A549 (cell line): ENCODE measurements around the gene ZNF346.

Source experiments
- CTCF ChIP-seq: fragments of >200 bp; sonication (Bioruptor Twin); formaldehyde crosslinking; IDR thresholded peaks from 3 replicates; pipeline ENCODE4 v1.5.1; 2016
- EP300 ChIP-seq, 2 experiments: fragments of >200 bp; sonication (Bioruptor Twin); formaldehyde crosslinking; IDR thresholded peaks; 2 replicates in 1 of 2; 3 replicates in 1 of 2; pipeline ENCODE4 v1.6.1; 2016 to 2017
- HEYL ChIP-seq: fragments of 250-450 bp; sonication (Bioruptor Pico); IDR thresholded peaks from 2 replicates; pipeline ENCODE4 v1.8.0; 2021; ENCODE audit warnings: mild to moderate bottlenecking, moderate library complexity
- KDM5A ChIP-seq: fragments of 200-600 bp; sonication (generic); IDR thresholded peaks from 2 replicates; pipeline ENCODE4 v1.6.1; 2016; ENCODE audit warnings: antibody characterized with exemption, mild to moderate bottlenecking
- MAX ChIP-seq: IDR thresholded peaks from 2 replicates; pipeline ENCODE4 v1.6.1; 2012
- PBX3 ChIP-seq: IDR thresholded peaks from 2 replicates; pipeline ENCODE4 v1.6.1; 2012
- RFX5 ChIP-seq: fragments of 450-650 bp; IDR thresholded peaks from 2 replicates; pipeline ENCODE4 v1.7.1; 2014; ENCODE audit warnings: antibody characterized with exemption, mild to moderate bottlenecking, moderate library complexity
- SMC3 ChIP-seq: fragments of >200 bp; sonication (Bioruptor Twin); formaldehyde crosslinking; IDR thresholded peaks from 3 replicates; pipeline ENCODE4 v1.6.1; 2018; ENCODE audit warnings: inconsistent platforms
- USF2 ChIP-seq: fragments of 450-650 bp; IDR thresholded peaks from 2 replicates; pipeline ENCODE4 v1.6.1; 2014; ENCODE audit warnings: antibody characterized with exemption
- ZFP36 ChIP-seq: fragments of 450-650 bp; IDR thresholded peaks from 2 replicates; pipeline ENCODE4 v1.6.1; 2014; ENCODE audit warnings: borderline replicate concordance; ENCODE audit not compliant: partially characterized antibody

GRCh38 chr5:177018341-177018740, 4.2 kb upstream of the ZNF346 start:
- TF ChIP-seq EP300 (IDR thresholded peaks at IDR 0.05) = no peak
- no peak for TF ChIP-seq PBX3
- TF ChIP-seq CTCF = no peak
- TF ChIP-seq SMC3 = no peak
- no peak for TF ChIP-seq HEYL (CRISPR knock-in tag)
- TF ChIP-seq KDM5A = no peak
- no peak for TF ChIP-seq USF2
- TF ChIP-seq RFX5 = no peak
- TF ChIP-seq MAX = no peak
- no peak for TF ChIP-seq ZFP36
